HepG2 (cell line): ENCODE results near the gene TTLL10. TPM values are rescaled to one million over a fixed set of nuclear protein-coding genes. Genes with fewer than 3 reads are reported as not detected.

Source experiments
- CC2D1A ChIP-seq: sonication (generic); formaldehyde crosslinking; IDR thresholded peaks from 2 replicates; pipeline ENCODE4 v1.8.1; 2023; ENCODE audit warnings: mild to moderate bottlenecking, missing genetic modification reagents
- FOXO4 ChIP-seq: sonication (generic); formaldehyde crosslinking; conservative IDR thresholded peaks from 2 replicates; pipeline ENCODE4 v1.8.1; 2023; ENCODE audit warnings: missing genetic modification reagents
- SRSF1 ChIP-seq: fragments of 200-400 bp; formaldehyde crosslinking; optimal IDR thresholded peaks from 2 replicates; pipeline ENCODE3; 2017; ENCODE audit warnings: mild to moderate bottlenecking, low read depth, low read length, moderate library complexity
- SSRP1 ChIP-seq: IDR thresholded peaks from 2 replicates; pipeline ENCODE4 v1.6.1; 2016; ENCODE audit warnings: control low read depth
- U2AF1 ChIP-seq: fragments of 200-400 bp; formaldehyde crosslinking; optimal IDR thresholded peaks from 2 replicates; pipeline ENCODE3; 2017; ENCODE audit warnings: mild to moderate bottlenecking, low read depth, low read length
- ZBTB33 ChIP-seq: sonication (generic); formaldehyde crosslinking; IDR thresholded peaks from 2 replicates; pipeline ENCODE4 v1.4.0; 2020; ENCODE audit warnings: missing genetic modification reagents
- ZBTB49 ChIP-seq: sonication (generic); formaldehyde crosslinking; IDR thresholded peaks from 2 replicates; pipeline ENCODE4 v1.4.0; 2020; ENCODE audit warnings: missing genetic modification reagents, borderline replicate concordance
- ZFAT ChIP-seq: sonication (generic); formaldehyde crosslinking; conservative IDR thresholded peaks from 2 replicates; pipeline ENCODE4 v1.8.1; 2023; ENCODE audit warnings: missing genetic modification reagents, inconsistent platforms
- ZNF142 ChIP-seq: sonication (generic); formaldehyde crosslinking; IDR thresholded peaks from 2 replicates; pipeline ENCODE4 v1.4.0; 2020; ENCODE audit warnings: missing genetic modification reagents
- ZNF260 ChIP-seq: sonication (generic); formaldehyde crosslinking; IDR thresholded peaks from 2 replicates; pipeline ENCODE4 v1.4.0; 2020; ENCODE audit warnings: missing genetic modification reagents, low read depth, mild to moderate bottlenecking, borderline replicate concordance
- ZNF337 ChIP-seq: sonication (generic); formaldehyde crosslinking; IDR thresholded peaks from 2 replicates; pipeline ENCODE4 v1.5.1; 2020; ENCODE audit warnings: missing genetic modification reagents, low read depth, mild to moderate bottlenecking, borderline replicate concordance
- ZNF512B ChIP-seq: sonication (generic); formaldehyde crosslinking; IDR thresholded peaks from 2 replicates; pipeline ENCODE4 v1.5.1; 2020; ENCODE audit warnings: missing genetic modification reagents, mild to moderate bottlenecking, borderline replicate concordance
- ZNF549 ChIP-seq: sonication (generic); formaldehyde crosslinking; IDR thresholded peaks from 2 replicates; pipeline ENCODE4 v1.5.0; 2020; ENCODE audit warnings: missing genetic modification reagents
- ZNF703 ChIP-seq: sonication (generic); formaldehyde crosslinking; IDR thresholded peaks from 2 replicates; pipeline ENCODE4 v1.5.1; 2020; ENCODE audit warnings: missing genetic modification reagents, mild to moderate bottlenecking, moderate library complexity, borderline replicate concordance
- polyA plus RNA-seq, 8 experiments: library from polyadenylated mRNA; depleted of rRNA in 3 of 8; stranded (reverse) in 7 of 8; unstranded in 1 of 8; fragments of >200 nt; fragmentation: Illumina TruSeq in 4 of 8; extraction: Trizol in 4 of 8; gene quantifications; 2 replicates each; pipeline versions ENCODE4 v1.2.1 to v1.2.3, GENCODE V29; 2011 to 2016; ENCODE audit warnings: low read depth in 4 of 8, missing spikeins in 1 of 8, mixed read lengths in 1 of 8; ENCODE audit not compliant: insufficient read depth in 1 of 8
- total RNA-seq, 5 experiments: library from RNA; depleted of rRNA; stranded (reverse); fragments of >200 nt; fragmentation: Illumina TruSeq; extraction: Trizol; gene quantifications; 2 replicates each; pipeline ENCODE4 v1.2.3, GENCODE V29; 2016; ENCODE audit warnings: low read depth in 1 of 5

TTLL10 gene
- total and polyA plus RNA-seq, 2 of the 13 experiments (the other 11 are each of a cell fraction or from before 2014, with no cell fraction given), result not detected

GRCh38 chr1:1215881-1216605 is 42.4 kb downstream of the TTLL10 start (continued):
- no peak for TF ChIP-seq ZNF337 (CRISPR knock-in tag)
- no peak for TF ChIP-seq U2AF1
- TF ChIP-seq ZBTB33 (CRISPR knock-in tag), result no peak
- TF ChIP-seq ZFAT (CRISPR knock-in tag), result no peak
- TF ChIP-seq SSRP1, result no peak
- TF ChIP-seq CC2D1A (CRISPR knock-in tag), result no peak
- TF ChIP-seq ZNF260, result no peak
- no peak for TF ChIP-seq ZNF549
- TF ChIP-seq ZNF703, result no peak
- no peak for TF ChIP-seq ZNF512B
- TF ChIP-seq ZBTB49 (CRISPR knock-in tag), result no peak
- TF ChIP-seq SRSF1, result no peak
- no peak for TF ChIP-seq ZNF142
- TF ChIP-seq FOXO4 (CRISPR knock-in tag), result no peak
